ENCODE data around the gene PCDH20. TPM values are rescaled to one million over a fixed set of nuclear protein-coding genes. Genes with fewer than 3 reads are reported as not detected.

Gene PCDH20
- polyA plus RNA-seq, 1 experiment: not detected

DNA sequence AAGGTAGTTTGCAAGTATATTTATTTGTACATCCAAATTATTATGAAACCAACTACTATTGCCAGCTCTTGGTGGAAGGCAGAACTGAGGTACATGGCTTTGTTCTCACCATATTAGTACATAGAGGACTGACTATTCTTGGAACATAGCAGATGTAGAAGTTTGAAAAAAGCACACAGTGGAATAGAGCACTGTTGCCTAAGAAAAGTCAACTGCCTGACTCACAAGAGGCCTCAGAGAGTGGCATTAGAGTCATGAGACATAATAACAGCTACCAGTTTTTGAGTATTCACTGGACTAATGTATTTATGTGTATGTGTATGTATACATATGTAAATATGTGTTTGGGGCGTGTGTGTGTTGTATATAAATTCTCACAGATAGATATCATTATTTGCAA lies 8.3 kb upstream of the PCDH20 start:
- Histone ChIP-seq H3K9me3 (ENCODE audit: control insufficient read depth, insufficient read depth, low read length) (no peaks in the 10 kb centered on the region), H3K27ac (ENCODE audit: low read depth, low read length) (no peak overlapping the region), H3K4me3 (ENCODE audit: low read depth, low read length) (no peak overlapping the region), H3K27me3 (ENCODE audit: control insufficient read depth, insufficient read depth, low read length) (no peaks in the 10 kb centered on the region)
- no peak for DNase-seq (ENCODE audit: low read depth, low spot score)
- POLR2A ChIA-PET: no interaction called here
- no peak for TF ChIP-seq CTCF (IDR thresholded peaks at IDR 0.05; ENCODE audit: low read depth, low read length)
- CTCF ChIA-PET: no interaction called here

DNA sequence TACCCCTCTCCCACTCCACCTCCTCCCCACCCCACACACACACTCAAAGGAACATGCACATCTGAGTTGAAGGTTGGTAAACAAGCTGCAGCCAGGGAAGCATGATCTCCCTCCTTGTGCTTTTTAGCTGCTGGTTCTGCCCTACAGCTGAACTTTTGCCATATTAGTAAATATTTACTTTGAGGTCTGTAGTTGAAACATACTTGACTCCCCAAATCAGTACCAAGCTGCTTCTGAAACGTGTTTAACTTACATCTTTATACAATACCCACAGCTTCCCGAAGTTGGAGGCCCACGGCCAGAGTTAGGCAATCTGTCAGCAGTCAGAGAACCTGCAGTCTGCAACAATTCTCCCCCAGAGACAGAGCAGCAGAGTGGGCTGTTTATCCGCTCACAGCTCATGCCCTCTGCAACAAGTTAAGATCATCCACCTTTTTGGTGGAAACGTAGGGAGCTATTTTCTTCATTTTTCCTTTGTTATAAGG lies 1.5 kb upstream of the PCDH20 start:
- no peak for DNase-seq (ENCODE audit: low read depth, low spot score)
- no peak for TF ChIP-seq CTCF (IDR thresholded peaks at IDR 0.05; ENCODE audit: low read depth, low read length)
- H3K27me3 ChIP-seq (ENCODE audit: control insufficient read depth, insufficient read depth, low read length): peaks cover 6% of the 10 kb centered on the region
- no peak overlapping the region for H3K27ac ChIP-seq (ENCODE audit: low read depth, low read length)
- H3K4me3 ChIP-seq (ENCODE audit: low read depth, low read length): no peak overlapping the region
- no peaks in the 10 kb centered on the region for H3K9me3 ChIP-seq (ENCODE audit: control insufficient read depth, insufficient read depth, low read length)
- ChIA-PET CTCF (no interaction called here), POLR2A (no interaction called here)

DNA sequence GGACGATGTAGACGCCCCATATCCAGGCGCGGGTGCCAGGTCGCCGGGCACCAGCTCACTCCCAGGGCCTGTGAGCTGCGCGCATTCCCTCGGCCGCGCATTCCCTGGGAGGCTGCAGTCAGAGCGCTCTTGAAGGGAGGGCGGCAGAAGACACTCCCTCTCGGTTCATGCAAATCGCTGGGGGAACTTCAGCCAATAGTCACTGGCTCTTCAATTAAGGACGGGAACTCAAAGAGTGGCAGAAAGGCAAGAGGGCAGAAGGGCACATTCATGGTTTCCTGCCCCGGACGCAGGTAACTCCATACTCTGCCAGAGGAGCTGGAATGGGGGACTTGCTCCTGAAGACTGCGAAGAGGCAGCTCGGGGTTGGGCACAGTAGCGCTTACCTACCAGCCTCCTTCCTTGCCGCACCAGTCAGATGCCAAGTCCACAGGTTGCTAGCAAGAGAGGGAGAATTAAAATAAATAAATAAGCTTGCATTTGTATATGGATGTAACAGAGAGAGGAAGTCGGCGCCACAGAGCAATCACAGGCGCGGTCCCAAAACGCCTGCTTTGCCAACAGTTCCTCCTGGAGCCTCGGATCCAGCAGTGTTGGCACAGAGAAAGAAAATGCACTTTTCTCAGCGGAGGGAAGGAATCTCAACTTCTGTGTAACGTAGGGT lies 459 bp downstream of the PCDH20 start:
- POLR2A ChIA-PET: no interaction called here

GRCh38 chr13:61414686-61415057 lies 977 bp downstream of the PCDH20 start:
- ChIA-PET POLR2A (no interaction called here), CTCF (no interaction called here)
- H3K9me3 ChIP-seq (ENCODE audit: control insufficient read depth, insufficient read depth, low read length): no peaks in the 10 kb centered on the region
- TF ChIP-seq CTCF (IDR thresholded peaks at IDR 0.05; ENCODE audit: low read depth, low read length): no peak
- H3K27me3 ChIP-seq (ENCODE audit: control insufficient read depth, insufficient read depth, low read length): peaks cover 6% of the 10 kb centered on the region
- DNase-seq (ENCODE audit: low read depth, low spot score): no peak
- no peak overlapping the region for H3K27ac ChIP-seq (ENCODE audit: low read depth, low read length)
- no peak overlapping the region for H3K4me3 ChIP-seq (ENCODE audit: low read depth, low read length)

More for the DNA sequence above, 459 bp downstream of the PCDH20 start:
- no peak overlapping the region for H3K27ac ChIP-seq (ENCODE audit: low read depth, low read length)
- CTCF ChIA-PET: no interaction called here
- H3K4me3 ChIP-seq (ENCODE audit: low read depth, low read length): no peak overlapping the region
- H3K27me3 ChIP-seq (ENCODE audit: control insufficient read depth, insufficient read depth, low read length): peaks cover 6% of the 10 kb centered on the region
- TF ChIP-seq CTCF (IDR thresholded peaks at IDR 0.05; ENCODE audit: low read depth, low read length): no peak
- DNase-seq (ENCODE audit: low read depth, low spot score): no peak
- H3K9me3 ChIP-seq (ENCODE audit: control insufficient read depth, insufficient read depth, low read length): no peaks in the 10 kb centered on the region

GRCh38 chr13:61413572-61414535 lies 1.8 kb downstream of the PCDH20 start:
- H3K4me3 ChIP-seq (ENCODE audit: low read depth, low read length): no peak overlapping the region
- H3K9me3 ChIP-seq (ENCODE audit: control insufficient read depth, insufficient read depth, low read length): no peaks in the 10 kb centered on the region
- ChIA-PET CTCF (no interaction called here), POLR2A (no interaction called here)
- peaks cover 6% of the 10 kb centered on the region for H3K27me3 ChIP-seq (ENCODE audit: control insufficient read depth, insufficient read depth, low read length)
- H3K27ac ChIP-seq (ENCODE audit: low read depth, low read length): no peak overlapping the region
- DNase-seq (ENCODE audit: low read depth, low spot score): no peak
- TF ChIP-seq CTCF (IDR thresholded peaks at IDR 0.05; ENCODE audit: low read depth, low read length): no peak
